HEK293 (cell line): ENCODE data around the gene AKAP6.
"Not testable (repeated sequence)": the region's sequence is repeated elsewhere in the genome, so short reads cannot be mapped to it uniquely, and the experiment has no call there.

Source experiments
- CTCF ChIA-PET: fragments of 350-600 bp; formaldehyde crosslinking; extraction: SDS; loops from one replicate; lab custom pipeline; 2021; ENCODE audit warnings: antibody characterized with exemption; lab: Yijun Ruan, JAX
- POLR2A ChIA-PET: fragments of 300-600 bp; formaldehyde crosslinking; extraction: SDS; loops from one replicate; lab custom pipeline; 2020; ENCODE audit warnings: antibody characterized with exemption, inconsistent platforms; lab: Yijun Ruan, JAX
- H3K27ac ChIP-seq: fragments of 200-500 bp; sonication (Bioruptor generic); 2 replicates; pipeline ENCODE4 v1.5.1; 2014; ENCODE audit warnings: low read depth, low read length, control low read depth, inconsistent platforms; ENCODE audit errors: extremely low read depth
- H3K36me3 ChIP-seq, 2 experiments: fragments of 200-500 bp in 1 of 2; sonication (Bioruptor generic) in 1 of 2; 1 replicate in 1 of 2; 2 replicates in 1 of 2; pipeline ENCODE4 v1.5.1; 2014 to 2017; ENCODE audit warnings: inconsistent platforms in 2 of 2, low read length in 2 of 2; ENCODE audit not compliant: control insufficient read depth in 2 of 2, insufficient read depth in 1 of 2
- H3K4me1 ChIP-seq: fragments of 200-500 bp; sonication (Bioruptor generic); 2 replicates; pipeline ENCODE4 v1.5.1; 2014; ENCODE audit warnings: mild to moderate bottlenecking, low read length, inconsistent platforms; ENCODE audit not compliant: control insufficient read depth, insufficient read depth
- H3K4me3 ChIP-seq: 2 replicates; pipeline ENCODE4 v1.5.1; 2011; ENCODE audit warnings: low read depth, mild to moderate bottlenecking, control low read depth, low read length, moderate library complexity
- H3K9me3 ChIP-seq: fragments of 200-500 bp; sonication (Bioruptor generic); 2 replicates; pipeline ENCODE4 v1.5.1; 2014; ENCODE audit warnings: low read depth, low read length, inconsistent platforms; ENCODE audit not compliant: control insufficient read depth, insufficient read depth
- BCL11A ChIP-seq: fragments of 450-650 bp; formaldehyde crosslinking; IDR thresholded peaks from 2 replicates; pipeline ENCODE4 v1.5.1; 2016; ENCODE audit warnings: low read depth, missing biosample characterization, missing genetic modification characterization
- GLI2 ChIP-seq: fragments of 450-650 bp; formaldehyde crosslinking; IDR thresholded peaks from 2 replicates; pipeline ENCODE4; 2017; ENCODE audit warnings: missing biosample characterization, missing genetic modification characterization, low read depth, borderline replicate concordance
- KLF16 ChIP-seq: fragments of 450-650 bp; formaldehyde crosslinking; IDR thresholded peaks from 2 replicates; pipeline ENCODE4 v1.5.1; 2017; ENCODE audit warnings: missing biosample characterization, missing genetic modification characterization
- ZBTB17 ChIP-seq: fragments of 450-650 bp; formaldehyde crosslinking; IDR thresholded peaks from 2 replicates; pipeline ENCODE4 v1.5.1; 2016; ENCODE audit warnings: missing biosample characterization, missing genetic modification characterization
- ZBTB7A ChIP-seq: fragments of 450-650 bp; formaldehyde crosslinking; IDR thresholded peaks from 2 replicates; pipeline ENCODE4 v1.5.1; 2016; ENCODE audit warnings: low read depth, missing biosample characterization, missing genetic modification characterization
- ZFP37 ChIP-seq: fragments of 450-650 bp; formaldehyde crosslinking; IDR thresholded peaks from 2 replicates; pipeline ENCODE4 v1.5.1; 2016; ENCODE audit warnings: missing biosample characterization, missing genetic modification characterization
- ZNF140 ChIP-seq: fragments of 450-650 bp; formaldehyde crosslinking; IDR thresholded peaks from 2 replicates; pipeline ENCODE4 v1.5.1; 2016; ENCODE audit warnings: missing biosample characterization, missing genetic modification characterization
- ZNF223 ChIP-seq: fragments of 450-650 bp; formaldehyde crosslinking; IDR thresholded peaks from 2 replicates; pipeline ENCODE4 v1.5.1; 2016; ENCODE audit warnings: missing biosample characterization, missing genetic modification characterization
- ZNF366 ChIP-seq: fragments of 450-650 bp; formaldehyde crosslinking; conservative IDR thresholded peaks from 2 replicates; pipeline ENCODE4 v1.5.1; 2016; ENCODE audit warnings: missing biosample characterization, missing genetic modification characterization
- ZNF423 ChIP-seq: fragments of 450-650 bp; formaldehyde crosslinking; IDR thresholded peaks from 2 replicates; pipeline ENCODE4 v1.5.1; 2016; ENCODE audit warnings: missing biosample characterization, missing genetic modification characterization
- ZNF501 ChIP-seq: fragments of 450-650 bp; formaldehyde crosslinking; IDR thresholded peaks from 2 replicates; pipeline ENCODE4 v1.5.1; 2016; ENCODE audit warnings: missing biosample characterization, missing genetic modification characterization
- ZNF548 ChIP-seq: fragments of 450-650 bp; formaldehyde crosslinking; IDR thresholded peaks from 2 replicates; pipeline ENCODE4 v1.5.1; 2016; ENCODE audit warnings: missing biosample characterization, missing genetic modification characterization
- ZNF624 ChIP-seq: fragments of 450-650 bp; formaldehyde crosslinking; IDR thresholded peaks from 2 replicates; pipeline ENCODE4 v1.5.1; 2017; ENCODE audit warnings: missing biosample characterization, missing genetic modification characterization
- ZNF626 ChIP-seq: fragments of 450-650 bp; sonication (Bioruptor Pico); formaldehyde crosslinking; IDR thresholded peaks from 2 replicates; pipeline ENCODE4 v1.5.1; 2018; ENCODE audit warnings: missing biosample characterization, missing genetic modification characterization, inconsistent platforms
- ZNF701 ChIP-seq: fragments of 450-650 bp; formaldehyde crosslinking; IDR thresholded peaks from 2 replicates; pipeline ENCODE4 v1.5.1; 2016; ENCODE audit warnings: missing biosample characterization, missing genetic modification characterization
- ZNF792 ChIP-seq: fragments of 450-650 bp; formaldehyde crosslinking; IDR thresholded peaks from 2 replicates; pipeline ENCODE4 v1.5.1; 2016; ENCODE audit warnings: missing biosample characterization, missing genetic modification characterization
- TF ChIP-seq, protein P1 (sequence below): fragments of 450-650 bp; formaldehyde crosslinking; IDR thresholded peaks from 2 replicates; pipeline ENCODE4 v1.5.1; 2016; ENCODE audit warnings: missing biosample characterization, missing genetic modification characterization, borderline replicate concordance
- TF ChIP-seq, protein P2 (sequence below): sonication (generic); formaldehyde crosslinking; IDR thresholded peaks from 2 replicates; pipeline ENCODE4 v1.8.1; 2022; ENCODE audit warnings: mild to moderate bottlenecking, moderate library complexity, missing genetic modification reagents

The AKAP6 gene

DNA sequence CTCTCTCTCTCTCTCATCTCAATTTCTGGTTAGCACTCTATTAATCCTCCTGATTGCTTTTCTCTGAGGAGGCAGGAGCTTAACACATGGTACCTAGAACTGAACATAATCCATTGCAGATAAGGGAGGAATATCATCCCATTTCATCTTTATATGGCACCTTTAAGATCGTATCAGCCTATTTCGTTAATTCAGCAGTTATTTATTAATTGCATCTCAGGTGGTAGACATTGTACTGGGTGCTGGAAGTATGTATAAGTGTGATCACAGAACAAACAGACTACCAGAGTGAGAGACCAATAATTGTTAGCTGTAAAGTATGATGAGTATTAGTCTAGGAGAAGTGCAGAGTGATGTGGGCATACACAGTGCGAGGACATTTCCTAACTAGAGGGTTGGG lies 39.0 kb downstream of the AKAP6 start:
- TF ChIP-seq ZNF366: no peak
- peak; percentile 51 for TF ChIP-seq ZBTB17
- H3K4me3 ChIP-seq: no peak overlapping the region
- CTCF ChIA-PET: no interaction called here
- no peaks in the 10 kb centered on the region for H3K36me3 ChIP-seq
- peaks cover 12% of the 10 kb centered on the region for H3K4me1 ChIP-seq
- POLR2A ChIA-PET: no interaction called here
- H3K27ac ChIP-seq: no peak overlapping the region
- H3K9me3 ChIP-seq: no peaks in the 10 kb centered on the region

DNA sequence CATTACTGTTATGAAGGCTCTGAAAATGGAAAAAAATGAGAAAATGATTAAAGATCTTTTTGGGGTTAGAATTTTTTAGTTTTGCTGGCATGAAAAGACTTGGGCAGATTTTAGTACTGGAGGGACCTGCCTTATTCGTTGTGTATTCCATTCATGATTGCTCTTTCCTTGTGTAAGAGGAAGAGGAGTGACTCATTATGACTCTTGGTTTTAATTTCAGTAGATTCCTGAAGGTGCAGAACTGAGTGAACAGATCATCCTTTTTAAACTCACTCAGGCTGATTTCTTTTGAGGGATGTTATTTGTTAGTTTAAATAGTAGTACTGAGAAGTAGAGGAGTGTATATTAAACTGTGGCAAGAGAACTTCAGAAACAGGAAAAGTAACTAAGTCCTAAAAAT lies 41.6 kb downstream of the AKAP6 start:
- no peak overlapping the region for H3K27ac ChIP-seq
- ChIA-PET CTCF (interaction anchor here (1.6 kb wide), 1 partner anchor 9 kb away, joined by 3 read pairs; no protein-coding TSS in a partner anchor), POLR2A (no interaction called here)
- peaks cover 12% of the 10 kb centered on the region for H3K4me1 ChIP-seq
- no peak overlapping the region for H3K4me3 ChIP-seq
- no peak for TF ChIP-seq ZBTB7A
- no peak for TF ChIP-seq ZNF423 (tag by site-specific recombination)
- no peak for TF ChIP-seq ZNF223
- TF ChIP-seq ZNF624: no peak
- no peak for TF ChIP-seq ZNF626 (tag by site-specific recombination)
- TF ChIP-seq GLI2 (tag by site-specific recombination): no peak
- no peaks in the 10 kb centered on the region for H3K36me3 ChIP-seq
- H3K9me3 ChIP-seq: no peaks in the 10 kb centered on the region

DNA sequence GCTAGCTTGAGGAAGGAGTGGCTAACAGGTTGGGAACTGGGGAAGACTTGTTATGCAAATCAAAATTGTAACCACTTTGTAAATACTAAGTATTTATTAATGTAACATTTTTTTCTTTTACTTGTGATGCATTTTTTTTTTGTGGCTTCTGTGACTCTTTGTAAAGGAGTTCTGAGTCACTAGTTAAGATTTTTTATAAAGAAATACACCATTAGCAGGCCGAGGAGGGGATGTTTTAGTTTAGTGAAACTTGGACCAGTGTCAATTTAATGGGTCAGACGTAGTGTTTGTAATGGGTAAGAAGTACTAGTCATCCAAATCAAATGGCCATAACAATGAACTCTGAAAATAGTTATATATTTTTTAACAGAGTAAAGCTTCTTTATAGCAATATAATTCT lies 43.1 kb downstream of the AKAP6 start:
- CTCF ChIA-PET: interaction anchor here (1.0 to 1.6 kb wide), 2 partner anchors 10 to 11 kb away, joined by 3 to 5 read pairs; no protein-coding TSS in a partner anchor
- H3K4me1 ChIP-seq: no peaks in the 10 kb centered on the region; the same call in 1 of the 2 replicates
- H3K9me3 ChIP-seq: no peaks in the 10 kb centered on the region
- no peak overlapping the region for H3K27ac ChIP-seq
- POLR2A ChIA-PET: no interaction called here
- no peak for TF ChIP-seq ZNF548
- TF ChIP-seq ZNF792 (tag by site-specific recombination): no peak
- no peak for TF ChIP-seq ZNF501
- TF ChIP-seq, protein P1, sequence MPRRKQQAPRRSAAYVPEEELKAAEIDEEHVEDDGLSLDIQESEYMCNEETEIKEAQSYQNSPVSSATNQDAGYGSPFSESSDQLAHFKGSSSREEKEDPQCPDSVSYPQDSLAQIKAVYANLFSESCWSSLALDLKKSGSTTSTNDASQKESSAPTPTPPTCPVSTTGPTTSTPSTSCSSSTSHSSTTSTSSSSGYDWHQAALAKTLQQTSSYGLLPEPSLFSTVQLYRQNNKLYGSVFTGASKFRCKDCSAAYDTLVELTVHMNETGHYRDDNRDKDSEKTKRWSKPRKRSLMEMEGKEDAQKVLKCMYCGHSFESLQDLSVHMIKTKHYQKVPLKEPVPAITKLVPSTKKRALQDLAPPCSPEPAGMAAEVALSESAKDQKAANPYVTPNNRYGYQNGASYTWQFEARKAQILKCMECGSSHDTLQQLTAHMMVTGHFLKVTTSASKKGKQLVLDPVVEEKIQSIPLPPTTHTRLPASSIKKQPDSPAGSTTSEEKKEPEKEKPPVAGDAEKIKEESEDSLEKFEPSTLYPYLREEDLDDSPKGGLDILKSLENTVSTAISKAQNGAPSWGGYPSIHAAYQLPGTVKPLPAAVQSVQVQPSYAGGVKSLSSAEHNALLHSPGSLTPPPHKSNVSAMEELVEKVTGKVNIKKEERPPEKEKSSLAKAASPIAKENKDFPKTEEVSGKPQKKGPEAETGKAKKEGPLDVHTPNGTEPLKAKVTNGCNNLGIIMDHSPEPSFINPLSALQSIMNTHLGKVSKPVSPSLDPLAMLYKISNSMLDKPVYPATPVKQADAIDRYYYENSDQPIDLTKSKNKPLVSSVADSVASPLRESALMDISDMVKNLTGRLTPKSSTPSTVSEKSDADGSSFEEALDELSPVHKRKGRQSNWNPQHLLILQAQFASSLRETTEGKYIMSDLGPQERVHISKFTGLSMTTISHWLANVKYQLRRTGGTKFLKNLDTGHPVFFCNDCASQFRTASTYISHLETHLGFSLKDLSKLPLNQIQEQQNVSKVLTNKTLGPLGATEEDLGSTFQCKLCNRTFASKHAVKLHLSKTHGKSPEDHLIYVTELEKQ (tag by site-specific recombination): no peak
- TF ChIP-seq ZBTB17: no peak
- no peak for TF ChIP-seq ZNF626 (tag by site-specific recombination)
- TF ChIP-seq ZNF701: no peak
- no peak for TF ChIP-seq BCL11A
- no peak for TF ChIP-seq ZFP37 (tag by site-specific recombination)
- no peak for TF ChIP-seq ZNF140 (tag by site-specific recombination)
- TF ChIP-seq KLF16 (tag by site-specific recombination): no peak
- TF ChIP-seq, protein P2, sequence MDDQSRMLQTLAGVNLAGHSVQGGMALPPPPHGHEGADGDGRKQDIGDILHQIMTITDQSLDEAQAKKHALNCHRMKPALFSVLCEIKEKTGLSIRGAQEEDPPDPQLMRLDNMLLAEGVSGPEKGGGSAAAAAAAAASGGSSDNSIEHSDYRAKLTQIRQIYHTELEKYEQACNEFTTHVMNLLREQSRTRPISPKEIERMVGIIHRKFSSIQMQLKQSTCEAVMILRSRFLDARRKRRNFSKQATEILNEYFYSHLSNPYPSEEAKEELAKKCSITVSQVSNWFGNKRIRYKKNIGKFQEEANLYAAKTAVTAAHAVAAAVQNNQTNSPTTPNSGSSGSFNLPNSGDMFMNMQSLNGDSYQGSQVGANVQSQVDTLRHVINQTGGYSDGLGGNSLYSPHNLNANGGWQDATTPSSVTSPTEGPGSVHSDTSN: no peak
- no peak overlapping the region for H3K4me3 ChIP-seq
- no peaks in the 10 kb centered on the region for H3K36me3 ChIP-seq

DNA sequence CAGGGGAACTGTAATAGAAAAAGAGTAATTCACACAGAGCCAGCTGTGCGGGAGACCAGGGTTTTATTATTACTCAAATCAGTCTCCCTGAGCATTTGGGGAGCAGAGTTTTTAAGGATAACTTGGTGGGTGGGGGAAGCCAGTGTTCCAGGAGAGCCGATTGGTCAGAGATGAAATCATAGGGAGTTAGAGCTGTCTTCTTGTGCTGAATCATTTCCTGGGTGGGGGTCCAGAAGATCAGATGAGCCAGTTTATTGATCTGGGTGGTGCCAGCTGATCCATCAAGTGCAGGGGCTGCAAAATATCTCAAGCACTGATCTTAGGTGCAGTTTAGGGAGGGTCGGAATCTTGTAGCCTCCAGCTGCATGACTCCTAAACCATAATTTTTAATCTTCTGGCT lies 44.1 kb downstream of the AKAP6 start:
- POLR2A ChIA-PET, H3K9me3 ChIP-seq, H3K4me1 ChIP-seq, H3K36me3 ChIP-seq, H3K4me3 ChIP-seq, H3K27ac ChIP-seq: not testable (repeated sequence)
- CTCF ChIA-PET: interaction anchor here (0.6 to 1.0 kb wide), 3 partner anchors 9 to 1702 kb away, joined by 3 to 5 read pairs (median 3); no protein-coding TSS in a partner anchor
